Fibroblast of skin of left biceps (primary cell): ENCODE results near the gene PRMT9.

Source experiments
- DNase-seq, 2 experiments: peaks; one replicate each; pipeline ENCODE4 v3.0.0-alpha.2; 2013; ENCODE audit warnings: low read depth in 2 of 2

The PRMT9 gene

DNA sequence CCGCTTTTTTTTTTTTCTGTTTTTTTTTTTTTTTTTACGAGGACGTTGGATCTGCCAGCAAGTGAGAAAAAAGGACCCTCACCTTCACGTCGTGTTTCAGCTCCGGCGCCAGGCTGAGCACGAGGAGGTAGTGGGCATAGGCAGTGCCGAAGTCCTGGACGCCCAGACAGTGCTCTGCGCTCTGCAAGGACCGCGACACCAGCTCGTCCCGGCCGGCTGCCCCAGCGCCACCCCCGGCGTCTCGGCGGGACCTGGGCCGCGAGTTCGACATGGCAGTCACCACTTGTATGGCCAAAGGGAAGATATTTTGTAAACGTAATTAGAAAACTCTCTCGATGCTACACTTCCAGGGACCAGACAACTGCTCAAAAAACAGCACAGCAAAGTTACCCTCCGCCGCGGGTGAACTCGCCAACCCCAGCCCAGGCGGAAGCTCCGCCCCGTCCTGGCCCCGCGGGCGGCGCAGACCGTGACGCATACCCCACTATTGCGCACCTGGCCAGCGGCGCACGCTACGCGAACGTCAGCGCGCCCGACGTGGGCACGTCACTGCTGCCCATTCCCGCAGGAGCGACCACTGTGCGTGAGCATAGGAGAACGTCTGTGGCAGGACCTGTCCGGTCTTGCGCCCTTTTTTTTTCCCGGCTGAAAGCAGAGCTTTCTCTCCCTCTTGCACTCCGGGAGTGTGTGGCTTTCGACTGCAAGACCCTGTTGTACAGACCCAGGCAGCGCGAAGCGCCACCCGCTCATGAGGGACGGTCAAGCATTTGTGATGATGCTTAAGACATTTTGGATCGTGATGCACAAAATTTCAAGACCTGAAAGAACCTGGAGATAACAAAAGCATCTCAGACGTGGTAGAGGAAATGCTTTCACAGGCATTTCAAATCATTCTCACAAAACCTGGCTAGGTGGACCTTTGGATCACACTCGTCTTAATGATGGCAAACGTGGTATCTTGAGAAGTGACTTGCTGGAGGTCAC, at the start of gene PRMT9:
Gene PRMT9 (minus strand): TSS at position 447 of the 984 bp plus-strand sequence. CDS start 176 bp downstream, at position 271.
- DNase-seq: peak; percentile 60 to 65

GRCh38 chr4:147732518-147733235, 48.7 kb upstream of the PRMT9 start:
- DNase-seq: no peak

DNA sequence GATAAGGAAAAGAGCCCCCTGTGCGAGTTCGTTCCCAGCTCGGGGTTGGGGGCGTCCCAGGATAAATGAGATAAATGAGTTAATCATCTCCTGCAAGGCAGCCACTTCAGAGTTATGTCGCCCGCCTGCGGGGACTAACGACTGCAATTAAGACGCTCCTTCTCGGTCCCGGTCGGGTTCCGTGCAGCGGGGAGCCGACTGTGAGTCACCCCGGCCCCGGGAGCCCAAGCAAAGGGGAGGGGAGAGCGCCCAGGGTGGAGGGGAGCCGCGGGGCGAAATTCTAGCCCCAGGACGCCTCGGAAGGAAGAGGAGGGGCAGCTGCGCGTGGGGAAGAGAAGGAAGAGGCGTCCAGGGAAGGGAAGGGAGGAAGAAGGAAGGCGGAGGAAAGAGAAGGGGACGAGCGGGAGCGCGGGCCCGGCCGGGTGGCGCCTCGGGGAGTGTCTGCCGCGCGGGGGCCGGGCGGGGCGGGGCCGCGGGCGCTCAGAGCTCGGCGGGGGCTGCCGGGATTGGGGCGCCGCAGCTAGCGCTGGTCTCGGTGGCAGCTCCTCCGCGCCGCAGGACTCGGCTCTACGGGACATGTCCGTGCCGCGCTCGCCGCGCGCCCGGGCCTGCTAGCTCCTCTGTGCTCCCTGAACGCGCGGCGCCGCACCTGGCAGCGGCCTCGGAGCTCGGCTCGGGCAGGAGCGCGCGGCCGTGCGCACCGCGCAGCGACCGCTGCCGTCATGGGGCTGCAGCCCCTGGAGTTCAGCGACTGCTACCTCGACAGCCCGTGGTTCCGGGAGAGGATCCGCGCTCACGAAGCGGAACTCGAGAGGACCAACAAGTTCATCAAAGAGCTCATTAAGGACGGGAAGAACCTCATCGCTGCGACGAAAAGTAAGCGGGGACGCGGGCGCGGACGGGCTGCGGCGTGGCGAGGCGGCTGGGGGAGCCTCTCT, 47.9 kb upstream of the PRMT9 start, which contains the start of gene ARHGAP10:
Gene ARHGAP10 (plus strand): TSS at position 509 of the 938 bp plus-strand sequence. CDS start 214 bp downstream, at position 723.
- DNase-seq: no peak

- DNase-seq: no peak
These were observed 46.4 kb upstream of the PRMT9 start for GRCh38 chr4:147730333-147730732.

GRCh38 chr4:147727476-147728028, 43.6 kb upstream of the PRMT9 start:
- DNase-seq: no peak

DNA sequence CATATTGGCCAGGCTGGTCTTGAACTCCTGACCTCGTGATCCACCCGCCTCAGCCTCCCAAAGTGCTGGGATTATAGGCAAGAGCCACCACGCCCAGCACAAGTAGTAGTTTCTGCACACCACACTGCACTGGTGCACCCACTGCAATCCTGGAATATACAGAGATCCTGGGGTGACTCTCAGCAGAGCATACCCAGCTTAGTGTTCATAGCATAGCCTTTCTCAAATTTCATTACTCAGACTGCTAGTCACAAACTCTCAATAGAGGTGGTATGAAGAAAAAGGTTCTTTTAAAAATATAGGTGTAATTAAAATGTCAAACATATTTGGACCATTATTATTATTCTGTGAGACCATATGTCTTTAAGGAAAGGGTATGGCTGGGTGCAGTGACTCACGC, 41.7 kb upstream of the PRMT9 start:
- DNase-seq: no peak

GRCh38 chr4:147724468-147725201, 40.7 kb upstream of the PRMT9 start:
- no peak for DNase-seq

DNA sequence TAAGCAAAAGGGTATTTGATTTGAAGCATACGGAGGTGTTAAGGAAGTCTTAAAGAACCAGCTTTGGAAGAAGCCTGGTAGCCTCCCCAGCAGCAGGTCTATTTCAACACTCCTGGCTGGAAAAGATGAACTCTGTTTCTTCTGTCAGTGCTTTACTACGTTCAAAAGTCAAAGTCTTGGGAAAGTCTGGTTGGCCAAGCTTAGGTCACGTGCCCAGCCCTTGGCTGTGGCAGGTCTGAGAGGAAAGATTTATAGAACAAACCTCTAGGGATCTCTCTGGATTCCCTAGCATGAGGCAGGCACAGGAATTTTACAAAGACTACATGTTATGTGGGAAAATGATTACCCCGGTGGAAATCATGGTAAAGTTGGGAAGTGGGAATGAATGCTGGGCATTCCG, 39.4 kb upstream of the PRMT9 start:
- DNase-seq: no peak

GRCh38 chr4:147717878-147718277, 33.9 kb upstream of the PRMT9 start:
- DNase-seq: no peak

- DNase-seq: peak; percentile 85
These were observed 30.8 kb upstream of the PRMT9 start for GRCh38 chr4:147714575-147715401.

DNA sequence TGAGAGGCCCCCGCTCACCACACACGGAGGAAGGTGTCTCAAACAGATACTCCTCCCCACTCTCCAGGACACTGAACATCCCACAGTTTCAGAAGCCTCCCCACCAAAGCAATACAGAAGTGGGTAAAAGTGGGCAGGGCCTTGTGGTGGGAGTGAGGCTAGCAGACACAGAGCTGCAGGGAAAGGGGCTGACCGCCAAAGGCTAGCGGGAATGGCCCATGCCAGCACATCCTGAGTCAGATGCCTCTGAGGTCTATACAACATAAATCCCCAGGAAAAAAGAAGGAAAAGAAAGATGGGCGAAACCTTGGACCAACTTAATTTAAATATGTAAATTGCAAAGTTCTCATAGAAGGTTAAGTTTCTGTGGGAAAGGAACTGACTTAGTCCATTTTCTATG, 26.0 kb upstream of the PRMT9 start:
- DNase-seq: no peak

- no peak for DNase-seq
These were observed 24.1 kb upstream of the PRMT9 start for GRCh38 chr4:147707892-147708672.

GRCh38 chr4:147704846-147705245, 20.9 kb upstream of the PRMT9 start:
- no peak for DNase-seq

DNA sequence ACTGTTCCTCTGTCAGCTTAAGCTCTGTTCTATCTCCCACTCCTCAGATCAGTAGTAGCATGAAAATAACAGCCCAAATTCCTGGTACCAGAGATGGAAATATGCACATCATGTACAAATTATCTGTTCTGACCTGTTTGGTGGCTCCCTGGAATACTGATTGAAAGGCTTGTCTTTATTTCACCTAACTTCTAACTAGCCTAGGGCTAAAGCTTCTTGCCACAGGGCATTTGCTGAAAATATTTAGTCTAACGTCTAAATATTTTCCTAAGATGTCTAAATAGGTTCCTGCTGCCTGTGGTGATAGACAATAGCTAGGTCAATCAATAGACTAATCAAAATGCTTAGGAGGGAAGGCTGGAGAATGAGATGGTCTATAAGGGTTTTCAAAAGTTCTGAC, 12.9 kb upstream of the PRMT9 start:
- no peak for DNase-seq

DNA sequence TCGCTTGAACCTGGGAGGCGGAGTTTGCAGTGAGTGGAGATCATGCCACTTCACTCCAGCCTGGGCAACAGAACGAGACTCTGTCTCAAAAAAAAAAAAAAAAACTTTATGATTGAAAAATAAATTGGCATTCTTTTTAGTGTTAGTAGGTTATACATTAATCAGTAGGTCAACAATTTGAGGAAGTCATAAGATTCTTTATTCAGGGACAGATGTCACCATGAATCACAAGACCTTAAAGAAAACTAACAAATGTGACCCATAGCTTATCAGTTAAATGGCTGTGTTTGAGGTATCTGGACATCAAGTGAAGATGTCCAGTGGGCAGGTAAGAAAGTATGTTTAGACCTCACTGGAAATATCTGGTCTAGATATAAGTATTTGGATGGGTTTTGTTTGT, 9.3 kb upstream of the PRMT9 start:
- no peak for DNase-seq

DNA sequence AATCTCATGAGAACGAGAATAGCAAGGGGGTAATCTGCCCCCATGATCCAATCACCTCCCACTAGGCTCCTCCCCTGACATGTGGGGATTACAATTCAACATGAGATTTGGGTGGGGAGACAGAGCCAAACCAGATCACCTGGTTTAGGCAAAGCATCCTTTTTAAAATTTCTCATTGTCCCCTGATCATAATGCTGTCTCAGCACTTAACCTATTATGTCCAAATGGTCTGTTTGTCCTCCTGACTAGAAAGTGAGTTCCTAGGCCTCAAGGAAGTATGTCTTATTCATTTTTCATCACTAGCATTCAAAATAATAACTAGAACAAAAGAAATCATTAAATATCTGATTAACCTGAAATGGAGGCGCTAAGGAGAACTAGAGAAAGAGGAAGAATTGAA, 7.9 kb upstream of the PRMT9 start:
- no peak for DNase-seq

- no peak for DNase-seq
These were observed 5.1 kb upstream of the PRMT9 start for GRCh38 chr4:147689067-147689466.

DNA sequence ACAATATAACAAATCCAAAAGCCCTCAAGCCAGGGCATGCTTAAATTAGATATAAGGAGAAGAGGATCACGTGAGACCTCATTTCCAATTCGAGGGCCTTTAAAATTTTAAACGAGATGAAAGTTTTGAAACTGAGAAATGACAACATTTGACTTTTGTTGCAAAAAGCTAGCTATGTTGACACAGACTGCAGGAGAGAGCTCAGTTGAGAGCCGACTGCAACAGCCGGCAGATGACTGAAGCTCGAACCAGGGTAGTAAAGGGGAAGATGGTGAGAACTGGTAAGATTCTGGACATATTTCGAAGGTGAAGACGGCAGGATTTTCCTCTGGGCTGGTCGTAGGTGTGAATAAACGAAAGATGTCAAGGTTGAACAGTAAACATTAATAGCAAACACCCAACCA, 773 bp downstream of the PRMT9 start:
- no peak for DNase-seq

- DNase-seq: no peak
These were observed 1.2 kb downstream of the PRMT9 start for GRCh38 chr4:147682755-147683154.
